T-helper 2 cell treated with Interferon-gamma antibody and Interleukin-4, amounts not matched to agents 5 μg/mL and 100 μg/mL, for 36 hours (primary cell): ENCODE measurements around the gene SLC1A2.
A peak's percentile ranks its signal among the peaks of the same experiment; 100 is the strongest.

Experiments
- DNase-seq: peaks from one replicate; pipeline ENCODE4 v3.0.0; 2021; ENCODE audit warnings: low spot score
- H3K27ac Mint-ChIP-seq: one replicate; pipeline ENCODE4 v1.8.0; 2021; ENCODE audit warnings: mild to moderate bottlenecking, mixed read lengths
- H3K27me3 Mint-ChIP-seq: one replicate; pipeline ENCODE4 v1.8.0; 2021; ENCODE audit warnings: low read depth, mixed read lengths
- H3K36me3 Mint-ChIP-seq: one replicate; pipeline ENCODE4 v1.8.0; 2021; ENCODE audit warnings: low read depth, mixed read lengths
- H3K4me1 Mint-ChIP-seq: one replicate; pipeline ENCODE4 v1.8.0; 2021; ENCODE audit warnings: low read depth, mixed read lengths
- H3K4me3 Mint-ChIP-seq: one replicate; pipeline ENCODE4 v1.8.0; 2022; ENCODE audit warnings: mild to moderate bottlenecking, moderate library complexity, mixed read lengths
- H3K9me3 Mint-ChIP-seq: one replicate; pipeline ENCODE4 v1.8.0; 2021; ENCODE audit warnings: mixed read lengths

The SLC1A2 gene

GRCh38 chr11:35290876-35291275, 128.5 kb downstream of the SLC1A2 start:
- DNase-seq = no peak
- H3K27ac Mint-ChIP-seq = no peak overlapping the region
- no peaks in the 10 kb centered on the region for H3K36me3 Mint-ChIP-seq
- no peaks in the 10 kb centered on the region for H3K9me3 Mint-ChIP-seq
- H3K4me1 Mint-ChIP-seq = peaks cover 29% of the 10 kb centered on the region
- peaks cover 10% of the 10 kb centered on the region for H3K27me3 Mint-ChIP-seq
- H3K4me3 Mint-ChIP-seq = no peak overlapping the region

- no peak overlapping the region for H3K27ac Mint-ChIP-seq
- H3K4me3 Mint-ChIP-seq = no peak overlapping the region
- no peaks in the 10 kb centered on the region for H3K36me3 Mint-ChIP-seq
- H3K4me1 Mint-ChIP-seq = peaks cover 29% of the 10 kb centered on the region
- H3K9me3 Mint-ChIP-seq = no peaks in the 10 kb centered on the region
- H3K27me3 Mint-ChIP-seq = peaks cover 10% of the 10 kb centered on the region
- no peak for DNase-seq
Measured at GRCh38 chr11:35289821-35290220, 129.5 kb downstream of the SLC1A2 start.

GRCh38 chr11:35288817-35289541, 130.4 kb downstream of the SLC1A2 start:
- Mint-ChIP-seq H3K4me3 (peak overlapping the region; percentile 27), H3K4me1 (peaks cover 29% of the 10 kb centered on the region), H3K9me3 (no peaks in the 10 kb centered on the region), H3K27me3 (peaks cover 3% of the 10 kb centered on the region), H3K27ac (no peak overlapping the region), H3K36me3 (no peaks in the 10 kb centered on the region)
- DNase-seq = peak; percentile 41

- no peak for DNase-seq
- H3K4me3 Mint-ChIP-seq = no peak overlapping the region
Measured at GRCh38 chr11:35288309-35288708, 131.0 kb downstream of the SLC1A2 start.

GRCh38 chr11:35287344-35287890, 131.9 kb downstream of the SLC1A2 start:
- Mint-ChIP-seq H3K27ac (no peak overlapping the region), H3K9me3 (no peaks in the 10 kb centered on the region), H3K27me3 (no peaks in the 10 kb centered on the region), H3K36me3 (no peaks in the 10 kb centered on the region), H3K4me1 (peaks cover 24% of the 10 kb centered on the region), H3K4me3 (no peak overlapping the region)
- no peak for DNase-seq

More at GRCh38 chr11:35288309-35288708, 131.0 kb downstream of the SLC1A2 start:
- Mint-ChIP-seq H3K9me3 (no peaks in the 10 kb centered on the region), H3K36me3 (no peaks in the 10 kb centered on the region), H3K4me1 (peaks cover 27% of the 10 kb centered on the region), H3K27ac (no peak overlapping the region), H3K27me3 (no peaks in the 10 kb centered on the region)

- no peaks in the 10 kb centered on the region for H3K9me3 Mint-ChIP-seq
- no peak for DNase-seq
- no peak overlapping the region for H3K4me3 Mint-ChIP-seq
- no peaks in the 10 kb centered on the region for H3K36me3 Mint-ChIP-seq
- peaks cover 22% of the 10 kb centered on the region for H3K4me1 Mint-ChIP-seq
- no peak overlapping the region for H3K27ac Mint-ChIP-seq
- H3K27me3 Mint-ChIP-seq = no peaks in the 10 kb centered on the region
Measured at GRCh38 chr11:35286126-35286525, 133.2 kb downstream of the SLC1A2 start.

GRCh38 chr11:35285471-35285870, 133.9 kb downstream of the SLC1A2 start:
- Mint-ChIP-seq H3K27me3 (no peaks in the 10 kb centered on the region), H3K27ac (no peak overlapping the region), H3K4me1 (peaks cover 22% of the 10 kb centered on the region), H3K4me3 (no peak overlapping the region), H3K9me3 (no peaks in the 10 kb centered on the region), H3K36me3 (no peaks in the 10 kb centered on the region)
- no peak for DNase-seq

GRCh38 chr11:35282221-35282882, 137.0 kb downstream of the SLC1A2 start:
- no peak for DNase-seq
- no peak overlapping the region for H3K27ac Mint-ChIP-seq
- H3K36me3 Mint-ChIP-seq = no peaks in the 10 kb centered on the region
- H3K27me3 Mint-ChIP-seq = no peaks in the 10 kb centered on the region
- H3K4me1 Mint-ChIP-seq = peaks cover 8% of the 10 kb centered on the region
- no peaks in the 10 kb centered on the region for H3K9me3 Mint-ChIP-seq
- no peak overlapping the region for H3K4me3 Mint-ChIP-seq

- Mint-ChIP-seq H3K27me3 (no peaks in the 10 kb centered on the region), H3K27ac (no peak overlapping the region), H3K4me1 (peaks cover 11% of the 10 kb centered on the region), H3K9me3 (no peaks in the 10 kb centered on the region), H3K36me3 (no peaks in the 10 kb centered on the region), H3K4me3 (no peak overlapping the region)
- no peak for DNase-seq
Measured at GRCh38 chr11:35281169-35281688, 138.1 kb downstream of the SLC1A2 start.

- Mint-ChIP-seq H3K4me1 (peaks cover 15% of the 10 kb centered on the region), H3K9me3 (no peaks in the 10 kb centered on the region), H3K4me3 (no peak overlapping the region)
Measured at GRCh38 chr11:35280727-35281126, 138.6 kb downstream of the SLC1A2 start.

GRCh38 chr11:35277827-35278226, 141.5 kb downstream of the SLC1A2 start:
- Mint-ChIP-seq H3K36me3 (no peaks in the 10 kb centered on the region), H3K27ac (no peak overlapping the region), H3K4me1 (peaks cover 30% of the 10 kb centered on the region), H3K9me3 (no peaks in the 10 kb centered on the region), H3K27me3 (peaks cover 10% of the 10 kb centered on the region), H3K4me3 (no peak overlapping the region)
- DNase-seq = no peak

More at GRCh38 chr11:35280727-35281126, 138.6 kb downstream of the SLC1A2 start:
- no peak for DNase-seq
- no peaks in the 10 kb centered on the region for H3K36me3 Mint-ChIP-seq
- no peak overlapping the region for H3K27ac Mint-ChIP-seq
- H3K27me3 Mint-ChIP-seq = no peaks in the 10 kb centered on the region

GRCh38 chr11:35276396-35277145, 142.8 kb downstream of the SLC1A2 start:
- Mint-ChIP-seq H3K4me1 (peaks cover 35% of the 10 kb centered on the region), H3K27ac (no peak overlapping the region), H3K4me3 (no peak overlapping the region), H3K27me3 (peaks cover 10% of the 10 kb centered on the region), H3K9me3 (no peaks in the 10 kb centered on the region), H3K36me3 (no peaks in the 10 kb centered on the region)
- peak; percentile 27 for DNase-seq

GRCh38 chr11:35275786-35276170, 143.6 kb downstream of the SLC1A2 start:
- Mint-ChIP-seq H3K4me3 (no peak overlapping the region), H3K36me3 (no peaks in the 10 kb centered on the region), H3K27ac (no peak overlapping the region), H3K9me3 (no peaks in the 10 kb centered on the region), H3K27me3 (peaks cover 11% of the 10 kb centered on the region), H3K4me1 (peaks cover 42% of the 10 kb centered on the region)
- no peak for DNase-seq
